ENCODE measurements around the gene EPOP. TPM values are rescaled to one million over a fixed set of nuclear protein-coding genes. Genes with fewer than 3 reads are reported as not detected.

EPOP gene
- total and polyA plus RNA-seq, 2 donors (not counting 3 experiments of a cell fraction or from before 2014, with no cell fraction given) = 0.43 to 2.9 TPM

GRCh38 chr17:38663125-38663751 lies 11.5 kb downstream of the EPOP start:
- no peak overlapping the region for H2AFZ ChIP-seq (ENCODE audit: low read depth, low read length)
- no peaks in the 10 kb centered on the region for H3K36me3 ChIP-seq (ENCODE audit: control insufficient read depth in 2 of 2, extremely low read depth in 1 of 2, insufficient read depth in 2 of 2, low read length in 2 of 2)
- H3K27me3 ChIP-seq (ENCODE audit: control insufficient read depth in 2 of 2, insufficient read depth in 2 of 2, low read length in 2 of 2) = peaks cover 4 to 5% of the 10 kb centered on the region in 2 experiments
- H3K79me2 ChIP-seq (ENCODE audit: control insufficient read depth, insufficient read depth, low read length) = no peaks in the 10 kb centered on the region
- CTCF ChIA-PET = interaction anchor here (0.7 to 8.4 kb wide), 39 partner anchors 9 to 337 kb away, joined by 3 to 321 read pairs (median 4); partner anchors contain the start of genes EPOP and MLLT6
- intact Hi-C loops (cut with micrococcal nuclease) = no loop called here
- H3K4me1 ChIP-seq (ENCODE audit: control insufficient read depth, extremely low read depth, insufficient read depth, low read length) = no peaks in the 10 kb centered on the region
- BruUV-seq (replicated peaks) = no TSS peak
- H3K27ac ChIP-seq (ENCODE audit: insufficient read depth, low read depth, low read length) = no peak overlapping the region
- H3K9me3 ChIP-seq (replicated peaks; ENCODE audit: control insufficient read depth, insufficient read depth, low read length) = no peaks in the 10 kb centered on the region
- dilution Hi-C loops (cut with MboI; ENCODE audit: extremely low pct_ligation_motif_present, low sequenced_read_pairs) = no loop called here
- POLR2A ChIA-PET = interaction anchor here (0.7 kb wide), 1 partner anchor 74 kb away, joined by 3 read pairs; no protein-coding TSS in a partner anchor
- H3K4me2 ChIP-seq (ENCODE audit: insufficient read depth, low read length) = no peak overlapping the region
- FAIRE-seq (no peak), DNase-seq (ENCODE audit: low read depth, low spot score) (peak; percentile 55)
- H4K20me1 ChIP-seq (replicated peaks; ENCODE audit: control insufficient read depth, extremely low read depth, insufficient read depth, low read length) = no peaks in the 10 kb centered on the region
- no peaks in the 10 kb centered on the region for H3K9me1 ChIP-seq (replicated peaks; ENCODE audit: control insufficient read depth, extremely low read depth, insufficient read depth, low read length)
- TF ChIP-seq MAX (IDR thresholded peaks at IDR 0.05; ENCODE audit: insufficient read depth, insufficient read length) = no peak
- peak; percentile 67 to 92 for TF ChIP-seq CTCF (IDR thresholded peaks at IDR 0.05; ENCODE audit: extremely low read depth in 1 of 2, insufficient read depth in 1 of 2, low read depth in 1 of 2, low read length in 2 of 2)
- no peak overlapping the region for H3K4me3 ChIP-seq (replicated peaks in 1 of 3; ENCODE audit: insufficient read depth in 1 of 3, low read depth in 1 of 3, low read length in 3 of 3)
- H3K9ac ChIP-seq (replicated peaks; ENCODE audit: extremely low read depth, insufficient read depth, low read length) = no peak overlapping the region

Measured in endothelial cell of umbilical vein (primary cell).